ENCODE measurements around the gene RHOBTB3. TPM values are rescaled to one million over a fixed set of nuclear protein-coding genes. Genes with fewer than 3 reads are reported as not detected.

The RHOBTB3 gene
- total and polyA plus RNA-seq, 8 donors: 26.5 to 93.0 (median 64.1) TPM

DNA sequence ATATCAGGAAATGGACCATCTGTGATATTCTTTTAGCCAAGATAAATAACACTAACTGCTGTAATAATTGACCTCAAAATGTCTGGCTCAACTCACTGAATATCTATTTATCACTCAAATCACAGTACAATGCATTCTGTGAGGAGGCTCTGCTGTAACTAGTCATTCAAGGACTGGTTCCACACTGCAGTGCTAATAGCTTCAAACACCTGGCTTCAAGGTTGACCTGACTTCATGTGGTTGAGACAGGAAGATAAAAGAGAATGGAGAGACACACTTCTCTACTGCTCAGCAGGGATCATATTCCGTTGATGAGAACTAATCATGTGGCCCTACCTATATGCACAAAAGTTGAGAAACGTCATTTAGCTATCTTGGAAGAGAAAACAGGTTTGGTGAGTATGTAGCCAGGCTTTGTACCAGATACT is 3.4 kb upstream of the RHOBTB3 start:
- no peak overlapping the region for H3K4me3 ChIP-seq
- intact Hi-C loops (cut with DNase I): no loop called here
- peak overlapping the region in 1 of 2 donors; percentile 49 for H3K27ac ChIP-seq
- H3K27me3 ChIP-seq: peaks cover 0 to 18% of the 10 kb centered on the region in 2 donors
- H3K36me3 ChIP-seq: no peaks in the 10 kb centered on the region
- peaks cover 19 to 43% of the 10 kb centered on the region in 2 donors for H3K4me1 ChIP-seq
- ATAC-seq (peak; percentile 1), DNase-seq (no peak)
- H3K9me3 ChIP-seq: no peaks in the 10 kb centered on the region
- TF ChIP-seq, protein P1, sequence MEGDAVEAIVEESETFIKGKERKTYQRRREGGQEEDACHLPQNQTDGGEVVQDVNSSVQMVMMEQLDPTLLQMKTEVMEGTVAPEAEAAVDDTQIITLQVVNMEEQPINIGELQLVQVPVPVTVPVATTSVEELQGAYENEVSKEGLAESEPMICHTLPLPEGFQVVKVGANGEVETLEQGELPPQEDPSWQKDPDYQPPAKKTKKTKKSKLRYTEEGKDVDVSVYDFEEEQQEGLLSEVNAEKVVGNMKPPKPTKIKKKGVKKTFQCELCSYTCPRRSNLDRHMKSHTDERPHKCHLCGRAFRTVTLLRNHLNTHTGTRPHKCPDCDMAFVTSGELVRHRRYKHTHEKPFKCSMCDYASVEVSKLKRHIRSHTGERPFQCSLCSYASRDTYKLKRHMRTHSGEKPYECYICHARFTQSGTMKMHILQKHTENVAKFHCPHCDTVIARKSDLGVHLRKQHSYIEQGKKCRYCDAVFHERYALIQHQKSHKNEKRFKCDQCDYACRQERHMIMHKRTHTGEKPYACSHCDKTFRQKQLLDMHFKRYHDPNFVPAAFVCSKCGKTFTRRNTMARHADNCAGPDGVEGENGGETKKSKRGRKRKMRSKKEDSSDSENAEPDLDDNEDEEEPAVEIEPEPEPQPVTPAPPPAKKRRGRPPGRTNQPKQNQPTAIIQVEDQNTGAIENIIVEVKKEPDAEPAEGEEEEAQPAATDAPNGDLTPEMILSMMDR (IDR thresholded peaks at IDR 0.05): no peak

DNA sequence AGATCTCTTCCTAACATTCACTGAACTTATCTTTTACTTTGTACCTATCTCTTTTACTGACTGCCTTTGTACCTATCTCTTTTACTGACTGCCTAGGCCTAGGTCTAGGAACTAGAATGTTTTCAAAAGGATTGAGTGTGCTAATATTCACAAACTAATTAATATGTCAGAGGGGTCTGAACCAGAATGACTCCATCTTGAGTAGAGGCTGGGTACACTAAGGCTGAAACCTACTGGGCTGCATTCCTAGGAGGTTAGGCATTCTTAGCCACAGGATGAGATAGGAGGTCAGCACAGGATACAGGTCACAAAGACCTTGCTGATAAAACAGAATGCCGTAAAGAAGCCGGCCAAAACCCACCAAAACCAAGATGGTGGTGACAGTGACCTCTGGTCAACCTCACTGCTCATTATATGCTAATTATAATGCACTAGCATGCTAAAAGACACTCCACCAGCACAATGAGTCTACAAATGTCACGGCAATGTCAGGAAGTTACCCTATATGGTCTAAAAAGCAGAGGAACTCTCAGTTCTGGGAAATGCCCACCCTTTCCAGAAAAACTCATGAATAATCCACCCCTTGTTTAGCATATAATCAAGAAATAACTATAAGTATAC is 2.5 kb upstream of the RHOBTB3 start:
- no peaks in the 10 kb centered on the region for H3K9me3 ChIP-seq
- H3K36me3 ChIP-seq: no peaks in the 10 kb centered on the region
- H3K4me3 ChIP-seq: no peak overlapping the region
- TF ChIP-seq, protein P1 (IDR thresholded peaks at IDR 0.05): no peak
- peaks cover 0 to 18% of the 10 kb centered on the region in 2 donors for H3K27me3 ChIP-seq
- intact Hi-C loops (cut with DNase I): no loop called here
- DNase-seq: no peak
- peaks cover 18 to 43% of the 10 kb centered on the region in 2 donors for H3K4me1 ChIP-seq
- peak overlapping the region in 1 of 2 donors; percentile 49 for H3K27ac ChIP-seq
- ATAC-seq: no peak

DNA sequence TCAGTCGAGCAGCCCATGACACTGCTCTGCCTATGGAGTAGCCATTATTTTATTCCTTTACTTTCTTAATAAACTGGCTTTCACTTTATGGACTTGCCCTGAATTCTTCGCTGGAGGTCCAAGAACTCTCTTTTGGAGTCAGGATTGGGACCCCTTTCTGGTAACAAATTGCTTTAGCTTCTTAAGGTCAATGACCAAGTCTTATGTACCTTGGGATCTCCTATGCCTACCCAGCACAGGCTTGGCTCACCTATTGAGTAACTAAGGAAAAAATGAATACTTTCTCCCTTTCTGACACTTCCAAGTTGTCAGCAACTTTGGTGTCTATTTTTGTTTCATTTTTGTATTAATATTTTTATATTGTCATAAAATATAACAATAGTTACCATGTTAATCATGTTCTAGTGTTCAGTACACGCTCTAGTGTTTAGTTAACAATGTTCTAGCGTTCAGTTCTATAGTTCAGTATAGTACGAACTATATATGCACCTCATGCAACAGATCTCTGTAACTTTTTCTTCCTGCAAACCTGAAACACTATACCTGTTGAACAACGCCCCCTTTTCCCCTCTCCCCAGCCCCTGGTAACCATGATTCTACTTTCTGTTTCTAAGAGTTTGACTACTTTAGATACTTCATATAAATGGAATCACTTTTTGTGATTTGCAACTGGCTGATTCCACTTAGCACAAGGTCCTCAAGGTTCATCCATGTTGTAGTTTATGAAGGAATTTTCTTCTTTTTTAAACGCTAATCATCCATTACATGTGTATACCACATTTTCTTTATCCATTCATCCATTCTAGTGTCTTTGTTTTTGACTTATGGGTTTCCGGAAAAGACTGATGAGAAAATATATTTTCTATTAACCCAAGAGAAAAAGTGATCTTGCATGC is 1.8 kb upstream of the RHOBTB3 start:
- DNase-seq (no peak), ATAC-seq (no peak)
- Histone ChIP-seq H3K27ac (no peak overlapping the region), H3K9me3 (no peaks in the 10 kb centered on the region), H3K4me3 (no peak overlapping the region), H3K4me1 (peaks cover 23 to 43% of the 10 kb centered on the region in 2 donors), H3K36me3 (no peaks in the 10 kb centered on the region), H3K27me3 (peaks cover 0 to 18% of the 10 kb centered on the region in 2 donors)
- intact Hi-C loops (cut with DNase I): no loop called here
- TF ChIP-seq, protein P1 (IDR thresholded peaks at IDR 0.05): no peak

DNA sequence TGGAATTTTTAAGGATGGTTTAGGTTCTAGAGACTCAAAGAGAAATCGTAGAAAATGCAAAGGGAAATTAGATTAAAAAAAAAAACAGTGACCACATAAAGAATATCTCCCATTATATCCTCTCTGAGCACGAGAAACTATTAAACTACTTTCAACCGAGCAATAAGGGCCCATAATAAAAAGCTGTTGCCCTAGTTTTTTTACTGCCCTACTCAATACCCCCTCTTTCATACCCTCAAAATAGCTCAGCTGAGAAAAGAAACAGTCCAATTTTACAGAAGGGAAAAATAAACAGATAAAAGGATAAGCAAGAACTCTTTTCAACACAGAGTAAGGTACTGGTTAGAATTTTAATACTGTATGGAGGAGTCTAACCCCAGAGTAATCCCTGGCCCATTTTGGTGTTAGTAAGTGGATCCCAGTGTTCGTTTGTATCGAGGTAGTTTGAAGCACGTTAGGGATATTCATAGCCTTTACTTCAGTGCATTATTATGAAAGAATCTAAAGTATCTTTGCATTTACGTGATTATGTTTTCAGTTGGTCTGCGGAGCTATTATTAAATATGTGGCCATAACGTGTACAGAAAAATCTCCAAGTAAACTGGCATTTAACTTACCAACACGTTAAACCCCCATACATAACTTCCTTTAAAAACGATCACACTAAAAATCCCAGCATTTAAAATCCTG is 980 bp upstream of the RHOBTB3 start:
- TF ChIP-seq, protein P1 (IDR thresholded peaks at IDR 0.05): no peak
- peak overlapping the region; percentile 61 to 67 for H3K4me3 ChIP-seq
- H3K4me1 ChIP-seq: peaks cover 23 to 43% of the 10 kb centered on the region in 2 donors
- peak overlapping the region; percentile 77 to 96 for H3K27ac ChIP-seq
- H3K36me3 ChIP-seq: no peaks in the 10 kb centered on the region
- peaks cover 0 to 18% of the 10 kb centered on the region in 2 donors for H3K27me3 ChIP-seq
- H3K9me3 ChIP-seq: no peaks in the 10 kb centered on the region
- ATAC-seq (no peak), DNase-seq (no peak)
- intact Hi-C loops (cut with DNase I): no loop called here
